22Rv1 (cell line): ENCODE data around the gene STOML1.
"Not testable (repeated sequence)": the region's sequence is repeated elsewhere in the genome, so short reads cannot be mapped to it uniquely, and the experiment has no call there.

Experiments
- H3K27ac ChIP-seq: fragments of 450-650 bp; 2 replicates; pipeline ENCODE4 v1.5.1; 2017
- ZFX ChIP-seq: fragments of 450-650 bp; IDR thresholded peaks from 2 replicates; pipeline ENCODE4 v1.6.1; 2017; ENCODE audit warnings: antibody characterized with exemption, borderline replicate concordance
- TF ChIP-seq, protein P1 (sequence below): fragments of 450-650 bp; IDR thresholded peaks from 2 replicates; pipeline ENCODE4 v1.5.1; 2017; ENCODE audit warnings: mild to moderate bottlenecking

The STOML1 gene

GRCh38 chr15:73979636-73980035 lies 12.5 kb downstream of the STOML1 start:
- TF ChIP-seq ZFX: no peak
- TF ChIP-seq, protein P1, sequence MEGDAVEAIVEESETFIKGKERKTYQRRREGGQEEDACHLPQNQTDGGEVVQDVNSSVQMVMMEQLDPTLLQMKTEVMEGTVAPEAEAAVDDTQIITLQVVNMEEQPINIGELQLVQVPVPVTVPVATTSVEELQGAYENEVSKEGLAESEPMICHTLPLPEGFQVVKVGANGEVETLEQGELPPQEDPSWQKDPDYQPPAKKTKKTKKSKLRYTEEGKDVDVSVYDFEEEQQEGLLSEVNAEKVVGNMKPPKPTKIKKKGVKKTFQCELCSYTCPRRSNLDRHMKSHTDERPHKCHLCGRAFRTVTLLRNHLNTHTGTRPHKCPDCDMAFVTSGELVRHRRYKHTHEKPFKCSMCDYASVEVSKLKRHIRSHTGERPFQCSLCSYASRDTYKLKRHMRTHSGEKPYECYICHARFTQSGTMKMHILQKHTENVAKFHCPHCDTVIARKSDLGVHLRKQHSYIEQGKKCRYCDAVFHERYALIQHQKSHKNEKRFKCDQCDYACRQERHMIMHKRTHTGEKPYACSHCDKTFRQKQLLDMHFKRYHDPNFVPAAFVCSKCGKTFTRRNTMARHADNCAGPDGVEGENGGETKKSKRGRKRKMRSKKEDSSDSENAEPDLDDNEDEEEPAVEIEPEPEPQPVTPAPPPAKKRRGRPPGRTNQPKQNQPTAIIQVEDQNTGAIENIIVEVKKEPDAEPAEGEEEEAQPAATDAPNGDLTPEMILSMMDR: no peak
- H3K27ac ChIP-seq: no peak overlapping the region

GRCh38 chr15:73978896-73979295 lies 13.2 kb downstream of the STOML1 start:
- no peak for TF ChIP-seq ZFX
- TF ChIP-seq, protein P1: no peak
- no peak overlapping the region for H3K27ac ChIP-seq

DNA sequence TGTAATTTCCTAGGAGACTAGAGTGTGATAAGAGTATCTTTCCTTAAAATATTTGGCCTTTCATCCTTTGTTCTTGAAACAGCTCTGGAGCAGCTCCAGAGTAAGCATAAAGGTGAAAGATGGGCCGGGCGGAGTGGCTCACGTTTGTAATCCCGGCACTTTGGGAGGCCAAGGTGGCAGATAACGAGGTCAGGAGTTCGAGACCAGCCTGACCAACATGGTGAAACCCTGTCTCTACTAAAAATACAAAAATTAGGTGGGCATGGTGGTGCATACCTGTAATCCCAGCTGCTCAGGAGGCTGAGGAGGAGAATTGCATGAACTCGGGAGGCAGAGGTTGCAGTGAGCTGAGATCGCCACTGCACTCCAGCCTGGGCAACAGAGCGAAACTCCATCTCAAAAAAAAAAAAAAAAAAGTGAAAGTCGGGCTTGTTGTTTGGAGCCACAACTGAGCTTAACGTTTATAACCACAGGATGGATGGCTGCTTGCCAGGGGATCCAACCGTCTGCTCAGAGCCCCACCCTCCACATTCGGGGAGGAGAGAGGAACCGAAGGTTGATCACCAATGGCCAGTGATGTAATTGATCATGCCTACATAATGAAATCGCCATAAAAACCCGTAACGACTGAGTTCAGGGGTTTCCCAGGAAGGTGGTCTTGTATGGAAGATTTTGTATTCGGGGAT lies 16.5 kb downstream of the STOML1 start:
- not testable (repeated sequence) for H3K27ac ChIP-seq

- peak overlapping the region; percentile 15; the same call in 1 of the 2 replicates for H3K27ac ChIP-seq
Measured at GRCh38 chr15:73973683-73974200, 18.4 kb downstream of the STOML1 start.

DNA sequence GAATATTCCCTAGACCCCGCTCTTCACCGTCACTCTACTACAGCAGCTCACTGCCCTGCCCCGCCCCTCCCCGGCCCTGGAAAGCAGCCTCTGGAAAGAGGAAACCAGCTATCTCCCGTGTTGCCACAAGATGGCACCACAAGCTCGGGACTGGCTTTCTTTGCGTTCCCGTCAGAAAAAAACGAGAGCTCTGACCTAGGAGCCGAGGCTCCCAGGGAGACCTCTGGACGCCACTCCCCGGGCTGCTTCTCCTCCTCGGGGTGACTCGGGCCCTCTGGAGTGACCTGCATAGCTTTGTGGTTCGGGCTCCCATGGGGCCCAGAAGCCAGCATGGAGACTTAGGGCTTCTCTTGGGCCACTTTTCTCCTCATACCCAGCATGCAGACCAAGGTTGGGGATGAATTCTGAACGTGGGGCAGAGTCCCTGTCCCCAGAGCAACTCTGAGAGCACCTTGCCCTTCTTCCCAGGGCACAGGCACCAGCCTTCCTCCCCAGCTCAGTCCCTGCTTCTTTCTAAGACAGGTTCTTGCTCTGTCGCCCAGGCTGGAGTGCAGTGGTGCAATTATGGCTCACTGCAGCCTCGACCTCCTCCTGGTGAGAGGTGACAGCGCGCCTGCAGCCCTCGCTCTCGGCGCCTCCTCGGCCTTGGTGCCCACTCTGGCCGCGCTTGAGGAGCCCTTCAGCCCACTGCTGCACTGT lies 19.0 kb downstream of the STOML1 start:
- TF ChIP-seq, protein P1: peak; percentile 90
- TF ChIP-seq ZFX: no peak
- peak overlapping the region; percentile 15; the same call in 1 of the 2 replicates for H3K27ac ChIP-seq

DNA sequence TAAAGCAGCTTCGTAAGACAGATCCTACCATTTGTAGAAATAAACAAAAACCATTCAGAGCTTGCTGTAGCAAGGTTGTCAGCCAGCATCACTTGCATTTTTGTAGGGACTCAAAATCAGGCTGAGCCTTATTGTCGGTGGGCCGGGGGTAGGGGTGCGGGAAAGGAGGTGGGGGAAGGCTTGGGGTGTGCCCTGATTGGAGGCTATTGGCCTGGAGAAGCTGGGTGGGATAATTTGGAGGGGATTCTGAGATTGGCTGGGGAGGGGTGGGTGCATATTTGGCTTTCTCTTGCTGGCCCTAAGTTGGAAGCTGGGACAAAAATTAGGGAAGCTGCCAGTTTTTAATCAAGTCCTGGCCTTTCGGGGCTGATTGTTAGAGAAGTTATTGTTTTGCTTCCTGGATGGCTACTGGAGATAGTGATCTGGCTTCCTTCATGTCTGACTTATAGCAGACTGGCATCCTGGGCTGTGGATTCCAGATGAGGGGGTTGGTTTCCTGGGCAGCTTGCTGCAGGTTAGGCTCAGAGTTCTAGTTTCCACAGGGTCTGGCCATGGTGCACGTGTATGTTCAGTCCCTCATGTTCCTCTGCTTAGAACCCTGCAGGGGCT lies 22.8 kb downstream of the STOML1 start:
- H3K27ac ChIP-seq: no peak overlapping the region
- no peak for TF ChIP-seq ZFX
- TF ChIP-seq, protein P1: no peak

DNA sequence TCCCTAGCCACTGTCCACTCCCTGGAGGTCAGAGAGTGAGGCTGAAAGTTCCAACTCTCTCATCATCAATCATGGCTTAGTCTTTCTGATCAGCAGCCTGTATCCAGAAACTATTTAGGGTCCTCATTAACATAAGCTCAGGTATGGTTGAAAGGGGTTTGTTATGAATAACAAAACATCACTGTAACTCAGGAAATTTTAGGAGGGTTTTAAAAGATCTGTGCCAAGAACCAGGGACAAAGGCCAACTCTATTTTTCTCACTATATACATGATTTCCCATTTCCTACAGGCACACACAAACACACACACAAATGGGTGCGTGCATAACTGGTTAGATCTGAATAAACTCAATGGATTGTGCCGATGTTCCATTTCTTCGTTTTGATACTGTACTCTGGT lies 23.6 kb downstream of the STOML1 start:
- H3K27ac ChIP-seq: no peak overlapping the region
- TF ChIP-seq, protein P1: no peak
- no peak for TF ChIP-seq ZFX

DNA sequence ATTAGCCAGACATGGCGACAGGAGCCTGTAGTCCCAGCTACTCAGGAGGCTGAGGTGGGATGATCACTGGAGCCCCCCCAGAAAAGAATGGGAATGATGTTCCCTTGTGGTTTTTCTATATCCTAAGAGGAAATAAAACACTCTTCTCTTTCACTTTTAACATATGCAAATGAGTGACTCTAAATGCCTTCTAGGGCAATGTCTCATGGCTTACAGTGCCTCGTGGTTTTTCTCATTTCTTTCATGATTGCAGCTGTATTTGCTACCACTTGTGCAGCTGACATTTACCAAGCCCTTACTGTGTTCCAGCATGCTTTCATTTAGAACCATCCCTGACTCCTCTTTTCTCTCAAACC lies 26.4 kb downstream of the STOML1 start:
- no peak overlapping the region for H3K27ac ChIP-seq
- TF ChIP-seq, protein P1: no peak
- no peak for TF ChIP-seq ZFX
